Upper lobe of right lung (tissue), 1 donor: Measurements from ENCODE around the gene PPM1H. TPM values are rescaled to one million over a fixed set of nuclear protein-coding genes. Genes with fewer than 3 reads are reported as not detected.
A peak's percentile ranks its signal among the peaks of the same experiment; 100 is the strongest.
"Not testable (repeated sequence)": the region's sequence is repeated elsewhere in the genome, so short reads cannot be mapped to it uniquely, and the experiment has no call there.

ENCODE experiments used
- ATAC-seq: fragments of 200-7000 bp; cut with Tn5 transposase; one replicate; pipeline ENCODE4 v1.9.1; 2020; ENCODE audit warnings: mild to moderate bottlenecking, moderate library complexity
- DNase-seq: peaks from one replicate; pipeline ENCODE4 v3.0.0-alpha.2; 2020
- H3K27ac ChIP-seq: fragments of 200-600 bp; one replicate; pipeline ENCODE4 v1.8.0; 2022
- H3K27me3 ChIP-seq: fragments of 200-600 bp; one replicate; pipeline ENCODE4 v1.8.0; 2022; ENCODE audit warnings: mild to moderate bottlenecking
- H3K36me3 ChIP-seq: fragments of 200-600 bp; one replicate; pipeline ENCODE4 v1.8.0; 2022
- H3K4me1 ChIP-seq: fragments of 200-600 bp; one replicate; pipeline ENCODE4 v1.8.0; 2022
- H3K4me3 ChIP-seq: fragments of 200-600 bp; one replicate; pipeline ENCODE4 v1.8.0; 2022; ENCODE audit warnings: mild to moderate bottlenecking
- H3K9me3 ChIP-seq: fragments of 200-600 bp; one replicate; pipeline ENCODE4 v1.8.0; 2022
- intact Hi-C: fragments of 100-400 bp; cut with DNase I; formaldehyde crosslinking; loops from one replicate; pipeline ENCODE4 v1.11.0; 2022
- total RNA-seq: library from RNA; stranded (reverse); fragmentation: NEBNext Ultra II Directional; extraction: Animal tissue kit (Norgen Biotek cat#: 25700); gene quantifications from one replicate; pipeline ENCODE4 v1.2.1, GENCODE V29; 2021
- TF ChIP-seq, protein P1 (sequence below): fragments of 200-600 bp; IDR thresholded peaks from one replicate; pipeline ENCODE4 v1.8.0; 2022; ENCODE audit warnings: antibody characterized with exemption
- donor health status: DM: no; HTN: yes; CAD: no; lungs with severe emphysema.

The PPM1H gene
- total RNA-seq, 1 donor from 2014 or later, result 8.0 TPM

- Histone ChIP-seq H3K27me3 (no peaks in the 10 kb centered on the region), H3K4me1 (peaks cover 11% of the 10 kb centered on the region), H3K36me3 (no peaks in the 10 kb centered on the region), H3K27ac (no peak overlapping the region), H3K9me3 (no peaks in the 10 kb centered on the region), H3K4me3 (no peak overlapping the region)
- ATAC-seq (peak; percentile 14), DNase-seq (no peak)
- TF ChIP-seq, protein P1, sequence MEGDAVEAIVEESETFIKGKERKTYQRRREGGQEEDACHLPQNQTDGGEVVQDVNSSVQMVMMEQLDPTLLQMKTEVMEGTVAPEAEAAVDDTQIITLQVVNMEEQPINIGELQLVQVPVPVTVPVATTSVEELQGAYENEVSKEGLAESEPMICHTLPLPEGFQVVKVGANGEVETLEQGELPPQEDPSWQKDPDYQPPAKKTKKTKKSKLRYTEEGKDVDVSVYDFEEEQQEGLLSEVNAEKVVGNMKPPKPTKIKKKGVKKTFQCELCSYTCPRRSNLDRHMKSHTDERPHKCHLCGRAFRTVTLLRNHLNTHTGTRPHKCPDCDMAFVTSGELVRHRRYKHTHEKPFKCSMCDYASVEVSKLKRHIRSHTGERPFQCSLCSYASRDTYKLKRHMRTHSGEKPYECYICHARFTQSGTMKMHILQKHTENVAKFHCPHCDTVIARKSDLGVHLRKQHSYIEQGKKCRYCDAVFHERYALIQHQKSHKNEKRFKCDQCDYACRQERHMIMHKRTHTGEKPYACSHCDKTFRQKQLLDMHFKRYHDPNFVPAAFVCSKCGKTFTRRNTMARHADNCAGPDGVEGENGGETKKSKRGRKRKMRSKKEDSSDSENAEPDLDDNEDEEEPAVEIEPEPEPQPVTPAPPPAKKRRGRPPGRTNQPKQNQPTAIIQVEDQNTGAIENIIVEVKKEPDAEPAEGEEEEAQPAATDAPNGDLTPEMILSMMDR, result no peak
- intact Hi-C loops, result no loop called here
Observed at GRCh38 chr12:62677355-62677754, 257.6 kb downstream of the PPM1H start.

GRCh38 chr12:62676521-62677307 lies 258.2 kb downstream of the PPM1H start:
- H3K4me1 ChIP-seq, result peaks cover 11% of the 10 kb centered on the region
- H3K9me3 ChIP-seq, result no peaks in the 10 kb centered on the region
- no peaks in the 10 kb centered on the region for H3K36me3 ChIP-seq
- no peak overlapping the region for H3K27ac ChIP-seq
- TF ChIP-seq, protein P1, result no peak
- intact Hi-C loops, result no loop called here
- DNase-seq, result no peak
- ATAC-seq, result no peak
- no peak overlapping the region for H3K4me3 ChIP-seq
- no peaks in the 10 kb centered on the region for H3K27me3 ChIP-seq

DNA sequence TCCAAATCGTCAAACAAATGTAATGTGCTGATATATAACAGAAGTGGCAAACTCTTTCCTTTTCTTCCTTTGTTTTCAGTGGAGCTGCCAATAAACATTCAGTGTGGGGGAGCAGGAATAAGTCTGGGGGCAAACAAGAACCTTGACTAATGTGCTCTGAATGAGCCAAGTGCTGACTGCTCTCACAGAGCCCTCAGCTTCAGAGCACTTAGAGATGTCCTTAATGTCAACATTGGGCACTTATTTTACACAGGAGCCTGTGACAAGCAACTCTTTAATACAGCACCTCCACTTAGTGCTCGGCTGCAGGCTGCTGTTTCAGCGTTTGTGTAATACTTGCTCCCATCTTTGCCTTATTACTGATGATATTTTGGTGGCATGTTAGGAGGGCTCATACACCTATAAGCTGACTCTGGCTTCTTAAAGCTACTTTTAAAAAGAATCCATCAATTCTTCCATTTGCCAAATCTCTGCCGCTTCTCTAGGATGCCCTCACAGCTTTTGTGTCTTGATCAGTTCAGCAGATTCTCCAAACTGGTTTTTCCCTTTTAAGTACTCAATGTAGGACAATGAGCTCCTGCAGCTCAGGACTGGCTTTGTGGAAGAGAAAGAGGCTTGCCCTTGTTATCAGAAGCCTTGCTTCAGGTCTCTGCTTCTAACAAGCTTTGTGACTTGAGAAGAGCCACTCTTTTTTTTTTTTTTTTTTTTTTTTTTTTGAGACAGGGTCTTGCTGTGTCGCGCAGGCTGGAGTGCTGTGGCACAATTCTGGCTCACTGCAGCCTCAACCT lies 261.7 kb downstream of the PPM1H start:
- TF ChIP-seq, protein P1, result no peak
- DNase-seq (no peak), ATAC-seq (peak; percentile 40)
- no peaks in the 10 kb centered on the region for H3K27me3 ChIP-seq
- no peaks in the 10 kb centered on the region for H3K36me3 ChIP-seq
- H3K9me3 ChIP-seq, result no peaks in the 10 kb centered on the region
- no peaks in the 10 kb centered on the region for H3K4me1 ChIP-seq
- intact Hi-C loops, result no loop called here
- H3K27ac ChIP-seq, result no peak overlapping the region
- H3K4me3 ChIP-seq, result no peak overlapping the region

DNA sequence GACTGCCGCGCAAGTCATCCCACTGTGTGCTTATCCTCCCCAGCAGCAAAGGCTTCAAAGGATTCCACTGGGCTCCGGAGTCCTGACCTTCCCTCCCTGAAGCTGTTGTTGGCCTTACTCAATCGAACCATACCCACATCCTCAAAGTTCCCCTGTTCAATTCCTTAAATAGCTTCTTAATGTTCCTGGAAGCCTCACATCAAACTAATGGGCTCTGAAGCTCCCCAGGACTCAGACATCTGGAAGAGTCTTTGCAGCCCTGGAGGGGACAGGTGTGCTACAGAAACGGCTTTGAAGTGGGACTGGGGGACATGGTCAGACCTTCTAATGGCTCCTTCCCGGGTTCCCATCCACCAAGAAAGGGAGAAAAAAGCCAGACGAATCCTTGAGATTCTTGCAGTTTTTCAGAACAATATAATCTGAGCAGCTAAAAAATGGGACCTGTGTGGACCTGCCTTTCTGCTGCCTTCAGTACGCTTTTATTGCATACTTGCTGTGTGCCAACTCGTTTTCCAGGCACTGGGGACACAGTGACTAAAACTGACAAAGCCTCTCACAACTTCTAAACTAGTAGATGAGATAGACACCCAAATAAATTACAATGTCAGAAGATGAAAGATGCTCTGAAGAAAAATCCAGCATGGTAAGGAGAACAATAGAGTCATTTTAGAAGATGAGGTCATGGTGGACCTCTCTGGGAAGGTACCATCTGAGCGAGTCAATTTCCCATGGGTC lies 263.8 kb downstream of the PPM1H start:
- DNase-seq (no peak), ATAC-seq (no peak)
- Histone ChIP-seq H3K4me3 (no peak overlapping the region), H3K4me1 (no peaks in the 10 kb centered on the region), H3K27ac (no peak overlapping the region), H3K36me3 (no peaks in the 10 kb centered on the region), H3K27me3 (no peaks in the 10 kb centered on the region), H3K9me3 (no peaks in the 10 kb centered on the region)
- intact Hi-C loops, result no loop called here
- TF ChIP-seq, protein P1, result no peak

DNA sequence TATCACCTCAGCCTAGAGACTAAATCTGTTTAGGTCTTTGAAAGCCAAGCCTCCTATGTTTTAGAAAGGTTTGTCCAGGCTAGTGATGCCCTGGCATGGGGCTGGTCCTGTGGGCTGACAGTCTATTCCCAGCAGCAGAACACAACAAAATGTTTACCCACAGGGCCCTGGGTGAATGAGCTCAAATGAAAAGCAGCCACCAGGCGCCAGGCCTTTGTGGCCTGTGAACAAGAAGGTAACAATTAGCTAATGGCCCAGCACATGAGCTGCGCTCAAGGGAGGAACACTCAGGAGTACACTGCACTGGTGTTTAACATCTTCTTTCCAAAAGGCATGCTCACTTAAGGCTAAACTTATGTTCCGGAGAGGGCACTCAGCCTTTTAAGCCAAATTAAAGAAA lies 266.2 kb downstream of the PPM1H start:
- H3K27me3 ChIP-seq, result no peaks in the 10 kb centered on the region
- intact Hi-C loops, result no loop called here
- TF ChIP-seq, protein P1, result no peak
- H3K4me3 ChIP-seq, result no peak overlapping the region
- no peaks in the 10 kb centered on the region for H3K9me3 ChIP-seq
- H3K36me3 ChIP-seq, result no peaks in the 10 kb centered on the region
- DNase-seq, result no peak
- H3K27ac ChIP-seq, result no peak overlapping the region
- ATAC-seq, result no peak
- no peaks in the 10 kb centered on the region for H3K4me1 ChIP-seq

DNA sequence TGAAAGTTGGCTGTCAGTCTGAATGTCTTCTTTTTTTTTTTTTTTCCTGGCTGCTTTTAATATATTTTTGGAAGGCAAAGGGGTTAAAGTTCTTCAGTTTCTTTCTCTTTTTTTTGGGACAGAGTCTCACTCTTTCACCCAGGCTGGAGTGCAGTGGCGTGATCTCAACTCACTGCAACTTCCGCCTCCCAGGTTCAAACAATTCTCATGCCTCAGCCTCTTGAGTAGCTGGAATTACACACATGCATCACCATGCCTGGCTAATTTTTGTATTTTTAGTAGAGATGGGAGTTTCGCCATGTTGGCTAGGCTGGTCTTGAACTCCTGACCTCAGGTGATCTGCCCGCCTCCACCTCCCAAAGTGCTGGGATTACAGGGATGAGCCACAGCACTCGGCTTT lies 270.0 kb downstream of the PPM1H start:
- H3K4me1 ChIP-seq, H3K4me3 ChIP-seq, H3K27me3 ChIP-seq, intact Hi-C loops, ATAC-seq, DNase-seq, H3K27ac ChIP-seq, H3K9me3 ChIP-seq, H3K36me3 ChIP-seq: not testable (repeated sequence)
